ENCODE data around the gene FAAP24. TPM values are rescaled to one million over a fixed set of nuclear protein-coding genes. Genes with fewer than 3 reads are reported as not detected.
"Not testable (repeated sequence)": the region's sequence is repeated elsewhere in the genome, so short reads cannot be mapped to it uniquely, and the experiment has no call there.

The FAAP24 gene
- total RNA-seq, 1 experiment from 2014 or later, result 6.9 TPM

DNA sequence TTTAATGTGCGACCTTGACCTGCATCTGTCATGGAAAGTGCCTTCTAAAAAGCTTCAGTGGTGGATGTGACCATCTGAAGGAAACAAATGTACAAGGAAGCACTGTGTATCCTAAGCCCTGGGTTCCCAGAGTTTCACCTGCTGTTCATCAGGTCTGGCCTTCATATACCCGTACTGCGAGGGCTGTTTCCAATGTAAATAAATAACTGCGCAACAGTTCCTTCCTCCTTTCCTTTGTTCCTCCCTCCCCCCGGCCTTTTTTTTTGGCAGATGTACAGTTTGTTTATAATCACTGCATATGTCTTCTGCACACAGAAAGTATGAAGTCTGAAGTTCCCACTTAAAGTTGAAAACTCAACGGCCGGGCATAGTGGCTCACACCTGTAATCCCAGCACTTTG lies 5.2 kb downstream of the FAAP24 start:
- no peaks in the 10 kb centered on the region for H4K20me1 ChIP-seq (ENCODE audit: insufficient read depth)
- ChIA-PET POLR2A (ENCODE audit: unreplicated experiment) (no interaction called here), CTCF (no interaction called here)
- H2AFZ ChIP-seq, result no peak overlapping the region
- H3F3A ChIP-seq (ENCODE audit: insufficient read depth, low read depth), result peaks cover 56% of the 10 kb centered on the region
- no TSS peak for BruUV-seq (replicated peaks)
- H3K27me3 ChIP-seq (ENCODE audit: insufficient read depth, low read depth), result no peaks in the 10 kb centered on the region
- DNase-seq, result no peak
- no peak overlapping the region for H3K27ac ChIP-seq
- no peak overlapping the region for H3K4me3 ChIP-seq
- H3K36me3 ChIP-seq (ENCODE audit: low read depth), result no peaks in the 10 kb centered on the region; the same call in none of the 2 replicates
- intact Hi-C loops (cut with micrococcal nuclease; ENCODE audit: unreplicated experiment), result no loop called here
- no peaks in the 10 kb centered on the region for H3K9me2 ChIP-seq (ENCODE audit: insufficient read depth)
- no peaks in the 10 kb centered on the region for H3K4me1 ChIP-seq (replicated peaks; ENCODE audit: insufficient read depth)
- no peaks in the 10 kb centered on the region for H3K9me3 ChIP-seq (ENCODE audit: insufficient read depth, low read depth)
- no peak for TF ChIP-seq EZH2 (IDR thresholded peaks at IDR 0.05; ENCODE audit: low read depth)
- TF ChIP-seq, protein P1, sequence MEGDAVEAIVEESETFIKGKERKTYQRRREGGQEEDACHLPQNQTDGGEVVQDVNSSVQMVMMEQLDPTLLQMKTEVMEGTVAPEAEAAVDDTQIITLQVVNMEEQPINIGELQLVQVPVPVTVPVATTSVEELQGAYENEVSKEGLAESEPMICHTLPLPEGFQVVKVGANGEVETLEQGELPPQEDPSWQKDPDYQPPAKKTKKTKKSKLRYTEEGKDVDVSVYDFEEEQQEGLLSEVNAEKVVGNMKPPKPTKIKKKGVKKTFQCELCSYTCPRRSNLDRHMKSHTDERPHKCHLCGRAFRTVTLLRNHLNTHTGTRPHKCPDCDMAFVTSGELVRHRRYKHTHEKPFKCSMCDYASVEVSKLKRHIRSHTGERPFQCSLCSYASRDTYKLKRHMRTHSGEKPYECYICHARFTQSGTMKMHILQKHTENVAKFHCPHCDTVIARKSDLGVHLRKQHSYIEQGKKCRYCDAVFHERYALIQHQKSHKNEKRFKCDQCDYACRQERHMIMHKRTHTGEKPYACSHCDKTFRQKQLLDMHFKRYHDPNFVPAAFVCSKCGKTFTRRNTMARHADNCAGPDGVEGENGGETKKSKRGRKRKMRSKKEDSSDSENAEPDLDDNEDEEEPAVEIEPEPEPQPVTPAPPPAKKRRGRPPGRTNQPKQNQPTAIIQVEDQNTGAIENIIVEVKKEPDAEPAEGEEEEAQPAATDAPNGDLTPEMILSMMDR (conservative IDR thresholded peaks at IDR 0.05), result no peak
- H3K79me2 ChIP-seq (ENCODE audit: low read depth), result peaks cover 6% of the 10 kb centered on the region
- H3K4me2 ChIP-seq, result no peak overlapping the region

DNA sequence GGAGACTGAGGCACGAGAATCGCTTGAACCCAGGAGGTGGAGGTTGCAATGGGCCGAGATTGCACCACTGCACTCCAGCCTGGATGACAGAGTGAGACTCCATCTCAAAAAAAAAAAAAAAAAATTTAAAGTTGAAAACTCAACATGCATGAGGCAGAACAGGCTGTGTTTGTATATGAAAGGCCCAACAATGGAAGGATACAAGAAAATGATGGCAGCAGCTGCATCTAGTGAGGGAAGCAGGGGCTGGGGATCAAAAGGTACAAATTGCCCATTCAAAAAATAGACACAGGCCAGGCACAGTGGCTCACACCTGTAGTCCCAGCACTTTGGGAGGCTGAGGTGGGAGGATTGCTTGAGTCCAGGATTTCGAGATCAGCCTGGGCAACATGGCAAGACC lies 5.8 kb downstream of the FAAP24 start:
- H3K27ac ChIP-seq; H3K9me2 ChIP-seq (ENCODE audit: insufficient read depth); CTCF ChIA-PET; H2AFZ ChIP-seq; H3K4me1 ChIP-seq (replicated peaks; ENCODE audit: insufficient read depth); H3K9me3 ChIP-seq (ENCODE audit: insufficient read depth, low read depth); H3K79me2 ChIP-seq (ENCODE audit: low read depth); BruUV-seq (replicated peaks); H4K20me1 ChIP-seq (ENCODE audit: insufficient read depth); DNase-seq; H3K27me3 ChIP-seq (ENCODE audit: insufficient read depth, low read depth); H3K4me3 ChIP-seq; H3K36me3 ChIP-seq (ENCODE audit: low read depth); H3K4me2 ChIP-seq; intact Hi-C loops (cut with micrococcal nuclease; ENCODE audit: unreplicated experiment): not testable (repeated sequence)
- H3F3A ChIP-seq (ENCODE audit: insufficient read depth, low read depth), result peaks cover 52% of the 10 kb centered on the region
- POLR2A ChIA-PET (ENCODE audit: unreplicated experiment), result interaction anchor here (0.7 kb wide), 1 partner anchor 280 kb away, joined by 4 read pairs; no protein-coding TSS in a partner anchor

DNA sequence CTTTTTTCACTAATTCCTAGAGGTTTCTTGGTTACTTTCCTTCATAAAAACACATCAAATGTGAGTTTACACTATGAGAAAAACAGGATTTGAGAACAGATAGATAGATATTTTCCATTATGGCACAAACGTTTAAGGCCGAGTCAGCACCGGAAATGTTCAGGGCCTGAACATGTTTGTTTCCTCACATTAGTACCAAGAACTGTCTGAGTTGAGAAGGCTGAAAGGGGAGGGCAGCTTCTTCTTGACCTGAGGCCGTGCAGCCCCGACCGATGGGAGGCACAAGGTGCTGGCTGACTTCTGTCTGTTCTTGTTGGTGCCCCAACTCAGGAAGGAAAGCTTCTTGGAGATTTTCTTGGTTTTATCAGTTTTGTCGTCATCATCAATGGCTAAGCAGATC lies 7.8 kb downstream of the FAAP24 start:
- H4K20me1 ChIP-seq (ENCODE audit: insufficient read depth); H3K9me3 ChIP-seq (ENCODE audit: insufficient read depth, low read depth); H3K4me3 ChIP-seq; DNase-seq; CTCF ChIA-PET; H3K27ac ChIP-seq; POLR2A ChIA-PET (ENCODE audit: unreplicated experiment); H3K9me2 ChIP-seq (ENCODE audit: insufficient read depth); H3K4me2 ChIP-seq; H3K4me1 ChIP-seq (replicated peaks; ENCODE audit: insufficient read depth); H3K27me3 ChIP-seq (ENCODE audit: insufficient read depth, low read depth); H2AFZ ChIP-seq; H3K36me3 ChIP-seq (ENCODE audit: low read depth); H3K79me2 ChIP-seq (ENCODE audit: low read depth); BruUV-seq (replicated peaks); intact Hi-C loops (cut with micrococcal nuclease; ENCODE audit: unreplicated experiment): not testable (repeated sequence)
- H3F3A ChIP-seq (ENCODE audit: insufficient read depth, low read depth), result peaks cover 37% of the 10 kb centered on the region

DNA sequence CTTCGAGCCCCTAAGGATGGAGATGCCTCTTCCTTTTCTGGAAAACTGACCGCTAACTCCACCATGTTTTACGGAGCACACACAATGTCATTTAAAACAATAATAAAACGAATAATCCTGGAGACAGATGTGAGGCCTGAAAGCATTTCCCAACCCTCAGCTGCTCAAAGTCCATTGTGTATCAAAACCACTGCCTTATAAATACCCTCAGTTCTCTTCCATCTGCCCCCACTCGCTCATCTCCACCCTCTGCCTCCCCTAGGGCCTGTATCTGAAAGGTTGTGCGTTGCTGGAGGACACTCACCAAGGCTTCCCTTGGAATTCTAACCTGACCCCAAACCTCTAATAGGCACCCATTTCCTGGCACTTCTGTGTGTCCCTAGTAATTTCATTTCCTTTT lies 10.4 kb downstream of the FAAP24 start:
- intact Hi-C loops (cut with micrococcal nuclease; ENCODE audit: unreplicated experiment); H3K27ac ChIP-seq; DNase-seq; H3K27me3 ChIP-seq (ENCODE audit: insufficient read depth, low read depth); H4K20me1 ChIP-seq (ENCODE audit: insufficient read depth); H3K4me2 ChIP-seq; BruUV-seq (replicated peaks); H3K79me2 ChIP-seq (ENCODE audit: low read depth); H3K9me2 ChIP-seq (ENCODE audit: insufficient read depth); H2AFZ ChIP-seq; H3K4me1 ChIP-seq (replicated peaks; ENCODE audit: insufficient read depth); CTCF ChIA-PET; H3K36me3 ChIP-seq (ENCODE audit: low read depth); H3K4me3 ChIP-seq; H3K9me3 ChIP-seq (ENCODE audit: insufficient read depth, low read depth); POLR2A ChIA-PET (ENCODE audit: unreplicated experiment): not testable (repeated sequence)
- H3F3A ChIP-seq (ENCODE audit: insufficient read depth, low read depth), result peaks cover 20% of the 10 kb centered on the region; the same call in 1 of the 2 replicates

DNA sequence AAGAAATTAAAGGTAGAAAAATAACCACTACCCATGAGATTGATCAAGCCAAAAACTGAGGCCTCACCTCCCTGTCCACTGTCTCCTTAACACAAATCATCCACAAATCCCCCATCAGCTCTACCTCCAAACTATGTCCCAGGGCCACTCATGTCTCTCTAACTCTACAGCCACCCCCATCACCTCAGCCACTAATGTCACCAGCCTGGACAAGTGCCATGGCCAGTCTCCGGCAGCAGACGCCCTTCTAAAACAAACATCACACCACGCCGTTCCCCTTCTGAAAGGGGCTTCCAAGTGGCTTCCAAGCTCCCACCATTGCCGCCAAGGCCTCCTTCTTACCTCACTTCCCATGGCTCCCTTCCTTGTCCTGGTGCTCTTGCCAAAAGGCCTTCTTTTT lies 16.2 kb downstream of the FAAP24 start:
- H4K20me1 ChIP-seq (ENCODE audit: insufficient read depth); DNase-seq; BruUV-seq (replicated peaks); H3K4me3 ChIP-seq; H3K4me2 ChIP-seq; H3K27ac ChIP-seq; H3F3A ChIP-seq (ENCODE audit: insufficient read depth, low read depth); H3K9me3 ChIP-seq (ENCODE audit: insufficient read depth, low read depth); H2AFZ ChIP-seq; H3K27me3 ChIP-seq (ENCODE audit: insufficient read depth, low read depth); H3K4me1 ChIP-seq (replicated peaks; ENCODE audit: insufficient read depth); CTCF ChIA-PET; intact Hi-C loops (cut with micrococcal nuclease; ENCODE audit: unreplicated experiment); H3K79me2 ChIP-seq (ENCODE audit: low read depth); POLR2A ChIA-PET (ENCODE audit: unreplicated experiment); H3K9me2 ChIP-seq (ENCODE audit: insufficient read depth): not testable (repeated sequence)
- H3K36me3 ChIP-seq (ENCODE audit: low read depth), result peaks cover 17% of the 10 kb centered on the region
